ENCODE results near the gene MZF1. TPM values are rescaled to one million over a fixed set of nuclear protein-coding genes. Genes with fewer than 3 reads are reported as not detected.

The MZF1 gene
- total RNA-seq, 4 donors from 2014 or later: 26.5 to 41.5 (median 30.0) TPM

- Histone ChIP-seq H3K4me3 (peak overlapping the region; percentile 88 to 89), H3K27ac (peak overlapping the region; percentile 89 to 96), H3K4me1 (peaks cover 0 to 12% of the 10 kb centered on the region in 2 donors), H3K36me3 (no peaks in the 10 kb centered on the region), H3K27me3 (no peaks in the 10 kb centered on the region), H3K9me3 (no peaks in the 10 kb centered on the region)
- TF ChIP-seq CTCF (IDR thresholded peaks at IDR 0.05): no peak
- TF ChIP-seq POLR2A (IDR thresholded peaks at IDR 0.05): no peak
- no peak for DNase-seq
- intact Hi-C loops (cut with DNase I; ENCODE audit: low total_unique reads): no loop called here
Observed at GRCh38 chr19:58518256-58519086, 54.7 kb downstream of the MZF1 start.

GRCh38 chr19:58516964-58517833 lies 55.9 kb downstream of the MZF1 start:
- Histone ChIP-seq H3K27me3 (no peaks in the 10 kb centered on the region), H3K36me3 (no peaks in the 10 kb centered on the region), H3K27ac (no peak overlapping the region), H3K4me1 (peaks cover 0 to 12% of the 10 kb centered on the region in 2 donors), H3K4me3 (no peak overlapping the region), H3K9me3 (no peaks in the 10 kb centered on the region)
- intact Hi-C loops (cut with DNase I; ENCODE audit: low total_unique reads): no loop called here
- no peak for DNase-seq
- no peak for TF ChIP-seq POLR2A (IDR thresholded peaks at IDR 0.05)
- TF ChIP-seq CTCF (IDR thresholded peaks at IDR 0.05): no peak

GRCh38 chr19:58516246-58516836 lies 56.8 kb downstream of the MZF1 start:
- TF ChIP-seq POLR2A (IDR thresholded peaks at IDR 0.05) (no peak), CTCF (IDR thresholded peaks at IDR 0.05) (no peak)
- Histone ChIP-seq H3K9me3 (no peaks in the 10 kb centered on the region), H3K4me3 (no peak overlapping the region), H3K4me1 (peaks cover 0 to 12% of the 10 kb centered on the region in 2 donors), H3K27me3 (no peaks in the 10 kb centered on the region), H3K36me3 (no peaks in the 10 kb centered on the region), H3K27ac (no peak overlapping the region)
- DNase-seq: no peak
- intact Hi-C loops (cut with DNase I; ENCODE audit: low total_unique reads): no loop called here

GRCh38 chr19:58515259-58515658 lies 57.9 kb downstream of the MZF1 start:
- no peak for DNase-seq
- no peak overlapping the region for H3K4me3 ChIP-seq
- no peak for TF ChIP-seq CTCF (IDR thresholded peaks at IDR 0.05)
- no peak for TF ChIP-seq POLR2A (IDR thresholded peaks at IDR 0.05)
- no peaks in the 10 kb centered on the region for H3K36me3 ChIP-seq
- no peaks in the 10 kb centered on the region for H3K27me3 ChIP-seq
- intact Hi-C loops (cut with DNase I; ENCODE audit: low total_unique reads): no loop called here
- no peak overlapping the region for H3K27ac ChIP-seq
- peaks cover 0 to 12% of the 10 kb centered on the region in 2 donors for H3K4me1 ChIP-seq
- no peaks in the 10 kb centered on the region for H3K9me3 ChIP-seq
